Aorta (tissue), 5 donors: ENCODE results near the gene PPT1. TPM values are rescaled to one million over a fixed set of nuclear protein-coding genes. Genes with fewer than 3 reads are reported as not detected.
A peak's percentile ranks its signal among the peaks of the same experiment; 100 is the strongest.

ENCODE experiments used
- ATAC-seq: fragments of 200-7000 bp; cut with Tn5 transposase; one replicate; pipeline ENCODE4 v1.9.1; 2022; ENCODE audit warnings: moderate library complexity; ENCODE audit not compliant: low FRiP score
- DNase-seq, 2 donors: peaks; one replicate each; pipeline ENCODE4 v3.0.0-alpha.2; 2020
- H3K27ac ChIP-seq, 2 donors: one replicate each; pipeline ENCODE4 v1.5.1; 2013; ENCODE audit warnings: low read length in 2 of 2, mild to moderate bottlenecking in 2 of 2, moderate library complexity in 2 of 2, control low read depth in 1 of 2, inconsistent platforms in 1 of 2, low read depth in 1 of 2
- H3K27me3 ChIP-seq, 2 donors: one replicate each; pipeline ENCODE4 v1.6.1; 2013; ENCODE audit warnings: control low read depth in 1 of 2, low read length in 1 of 2, mild to moderate bottlenecking in 1 of 2, moderate library complexity in 1 of 2; ENCODE audit not compliant: insufficient read depth in 2 of 2, control insufficient read depth in 1 of 2
- H3K36me3 ChIP-seq, 2 donors: one replicate each; pipeline ENCODE4 v1.6.1; 2013; ENCODE audit warnings: control low read depth in 1 of 2, low read length in 1 of 2, mild to moderate bottlenecking in 1 of 2; ENCODE audit not compliant: insufficient read depth in 2 of 2, control insufficient read depth in 1 of 2
- H3K4me1 ChIP-seq, 2 donors: one replicate each; pipeline ENCODE4 v1.6.1; 2013; ENCODE audit warnings: low read length in 2 of 2, control low read depth in 1 of 2, mild to moderate bottlenecking in 1 of 2, moderate library complexity in 1 of 2; ENCODE audit not compliant: insufficient read depth in 2 of 2, control insufficient read depth in 1 of 2
- H3K4me3 ChIP-seq, 2 donors: one replicate each; pipeline ENCODE4 v1.5.1; 2013; ENCODE audit warnings: low read length in 2 of 2, control low read depth in 1 of 2, mild to moderate bottlenecking in 1 of 2
- H3K9me3 ChIP-seq: one replicate; pipeline ENCODE4 v1.6.1; 2013; ENCODE audit warnings: mild to moderate bottlenecking, low read length; ENCODE audit not compliant: control insufficient read depth
- WGBS, 2 donors: extraction: QIAGEN DNeasy Blood & Tissue Kit; methylation state at CpG; one replicate each; pipeline ENCODE4 v1.1.7; 2013; 5-methylcytosine and 5-hydroxymethylcytosine counted together
- intact Hi-C, 2 donors: fragments of 100-400 bp; cut with DNase I; formaldehyde crosslinking; loops; one replicate each; pipeline versions ENCODE4 v1.14.2 to v1.15.0; 2022
- polyA plus RNA-seq, 2 donors: library from polyadenylated mRNA; stranded (reverse); fragments of 200-250 nt; gene quantifications; one replicate each; pipeline ENCODE4 v1.2.3, GENCODE V29; 2013
- total RNA-seq, 2 donors: library from RNA; stranded (reverse); fragmentation: NEBNext Ultra II Directional; extraction: Animal tissue kit (Norgen Biotek cat#: 25700); gene quantifications; one replicate each; pipeline ENCODE4 v1.2.1, GENCODE V29; 2021
- donor health status: healthy with polysubstance abuse.
- donor health status: Bipolar disorder and iron deficiency.
- donor health status: DM: no; HTN: no; CAD: no.
- donor health status: DM: no; HTN: no; CAD: no.
- donor health status: DM: yes; HTN: yes; CAD: no.

Gene PPT1
- total and polyA plus RNA-seq, 4 donors: 56.7 to 93.7 (median 82.3) TPM

DNA sequence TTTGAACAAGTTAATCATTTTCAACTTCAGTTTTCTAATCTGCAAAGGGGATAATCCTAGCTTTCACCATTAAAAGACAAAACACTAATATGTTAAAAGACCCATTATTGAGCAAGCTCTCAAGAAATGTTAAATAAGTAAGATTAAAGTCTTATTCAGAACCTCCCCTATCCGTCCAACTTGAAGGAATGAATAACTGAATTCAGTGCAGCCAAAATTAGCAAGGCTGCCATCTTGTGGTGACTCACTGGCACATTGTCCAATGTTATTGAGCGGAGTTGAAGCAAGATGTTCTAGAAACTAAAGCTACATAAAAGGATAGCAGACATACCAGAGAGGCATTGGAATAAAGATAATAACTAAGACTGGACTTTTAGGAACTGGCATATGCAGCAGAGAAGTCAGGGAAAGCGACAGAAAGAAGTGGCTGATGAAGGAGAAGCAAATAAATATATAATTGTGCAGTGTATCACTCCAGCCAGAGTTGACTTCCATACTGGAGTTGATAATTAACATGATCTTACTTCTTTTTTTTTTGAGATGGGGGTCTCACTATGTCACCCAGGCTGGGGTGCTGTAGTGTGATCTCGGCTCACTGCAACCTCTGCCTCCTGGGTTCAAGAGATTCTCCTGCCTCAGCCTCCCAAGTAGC, 64.7 kb downstream of the PPT1 start:
- WGBS, 2 donors: 50 to 53% methylated on average over 4 of the region's 4 CpGs
- intact Hi-C loops: loop anchor here in 1 of 2 donors (2.0 kb wide), 1 partner anchor 216 kb away; no protein-coding TSS in a partner anchor
- Histone ChIP-seq H3K4me1 (no peaks in the 10 kb centered on the region), H3K36me3 (no peaks in the 10 kb centered on the region), H3K27ac (no peak overlapping the region), H3K9me3 (no peaks in the 10 kb centered on the region), H3K27me3 (no peaks in the 10 kb centered on the region), H3K4me3 (no peak overlapping the region)
- DNase-seq (peak; percentile 59 to 62), ATAC-seq (peak; percentile 69)

GRCh38 chr1:40030528-40031135, 66.4 kb downstream of the PPT1 start:
- Histone ChIP-seq H3K9me3 (peaks cover 4% of the 10 kb centered on the region), H3K4me3 (no peak overlapping the region), H3K27me3 (no peaks in the 10 kb centered on the region), H3K36me3 (no peaks in the 10 kb centered on the region), H3K27ac (no peak overlapping the region), H3K4me1 (no peaks in the 10 kb centered on the region)
- ATAC-seq (no peak), DNase-seq (peak in 1 of 2 donors; percentile 24)
- intact Hi-C loops: no loop called here
- 54 to 66% methylated on average over 3 of the region's 3 CpGs for whole genome bisulfite sequencing, 2 donors

GRCh38 chr1:40029608-40030007, 67.4 kb downstream of the PPT1 start:
- ATAC-seq (no peak), DNase-seq (no peak)
- WGBS, 2 donors: 66 to 79% methylated on average over 3 of the region's 3 CpGs
- H3K36me3 ChIP-seq: no peaks in the 10 kb centered on the region
- no peak overlapping the region for H3K27ac ChIP-seq
- intact Hi-C loops: no loop called here
- no peaks in the 10 kb centered on the region for H3K27me3 ChIP-seq
- no peaks in the 10 kb centered on the region for H3K4me1 ChIP-seq
- H3K9me3 ChIP-seq: peaks cover 4% of the 10 kb centered on the region
- no peak overlapping the region for H3K4me3 ChIP-seq

GRCh38 chr1:40027647-40028046, 69.4 kb downstream of the PPT1 start:
- Histone ChIP-seq H3K27me3 (no peaks in the 10 kb centered on the region), H3K4me3 (no peak overlapping the region), H3K4me1 (no peaks in the 10 kb centered on the region), H3K36me3 (no peaks in the 10 kb centered on the region), H3K9me3 (peaks cover 8% of the 10 kb centered on the region), H3K27ac (no peak overlapping the region)
- ATAC-seq (no peak), DNase-seq (no peak)
- intact Hi-C loops: no loop called here

DNA sequence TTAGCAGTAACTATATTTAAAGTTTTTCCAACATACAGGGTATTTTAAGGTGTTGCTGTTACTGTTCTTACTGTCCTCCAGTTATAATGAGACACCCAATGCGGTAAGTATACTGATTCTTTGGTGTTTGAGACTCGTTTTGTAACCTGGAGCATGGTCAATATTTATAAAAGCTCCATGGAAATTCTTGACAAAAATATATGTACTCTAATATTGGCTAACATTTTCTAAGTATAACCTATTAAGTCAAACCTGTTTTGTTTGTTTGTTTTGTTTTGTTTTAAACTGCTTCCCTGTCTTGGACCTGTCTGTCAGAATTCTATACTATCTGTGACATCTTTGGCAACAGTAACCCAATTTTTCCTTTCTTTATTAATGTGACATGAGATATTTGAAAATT, 72.4 kb downstream of the PPT1 start:
- WGBS, 2 donors: 58 to 65% methylated on average over 2 of the region's 2 CpGs

GRCh38 chr1:40023379-40023944, 73.6 kb downstream of the PPT1 start:
- Histone ChIP-seq H3K27ac (no peak overlapping the region), H3K9me3 (peaks cover 8% of the 10 kb centered on the region), H3K36me3 (no peaks in the 10 kb centered on the region), H3K4me3 (no peak overlapping the region), H3K27me3 (no peaks in the 10 kb centered on the region), H3K4me1 (no peaks in the 10 kb centered on the region)
- no peak for ATAC-seq
- intact Hi-C loops: no loop called here
- no peak for DNase-seq
- 76 to 88% methylated on average over 4 of the region's 4 CpGs for WGBS, 2 donors

More for the DNA sequence above, 72.4 kb downstream of the PPT1 start:
- Histone ChIP-seq H3K4me1 (no peaks in the 10 kb centered on the region), H3K27me3 (no peaks in the 10 kb centered on the region), H3K4me3 (no peak overlapping the region), H3K27ac (no peak overlapping the region), H3K9me3 (peaks cover 8% of the 10 kb centered on the region), H3K36me3 (no peaks in the 10 kb centered on the region)
- intact Hi-C loops: no loop called here
- DNase-seq (no peak), ATAC-seq (no peak)

Other genes with a start within 250 kb of the PPT1 start
- 10 to 100 TPM; 15.3 to 17.3 TPM for gene TRIT1, start 213.7 kb downstream of the PPT1 start, total RNA-seq
- gene TRIT1, start 213.7 kb downstream of the PPT1 start, polyA plus RNA-seq: 10 to 100 TPM in 1 of 2 donors, 1 to 10 TPM in 1; 9.4 to 12.3 TPM
- gene MYCL, start 195.3 kb downstream of the PPT1 start, total RNA-seq: 1 to 10 TPM in 1 of 2 donors, under 1 TPM in 1; 0.45 to 1.2 TPM
- gene MYCL, start 195.3 kb downstream of the PPT1 start, polyA plus RNA-seq: under 1 TPM in 1 of 2 donors, not detected in 1; 0.50 TPM
- gene MFSD2A, start 142.1 kb downstream of the PPT1 start, total RNA-seq: 1 to 10 TPM; 1.3 to 1.5 TPM
- 1 to 10 TPM in 1 of 2 donors, under 1 TPM in 1; 0.31 to 3.3 TPM for gene MFSD2A, start 142.1 kb downstream of the PPT1 start, polyA plus RNA-seq
- 100 to 1,000 TPM; 373 to 493 TPM for gene CAP1, start 56.5 kb downstream of the PPT1 start, total RNA-seq
- gene CAP1, start 56.5 kb downstream of the PPT1 start, polyA plus RNA-seq: 100 to 1,000 TPM; 209 to 269 TPM
- 10 to 100 TPM; 20.0 to 25.1 TPM for gene RLF, start 64.1 kb upstream of the PPT1 start, total RNA-seq
- gene RLF, start 64.1 kb upstream of the PPT1 start, polyA plus RNA-seq: 1 to 10 TPM; 3.1 to 5.9 TPM
- gene TMCO2, start 150.7 kb upstream of the PPT1 start, total RNA-seq: not detected
- not detected for gene TMCO2, start 150.7 kb upstream of the PPT1 start, polyA plus RNA-seq
- gene ZMPSTE24, start 161.0 kb upstream of the PPT1 start, total RNA-seq: 10 to 100 TPM; 51.1 to 56.5 TPM
- gene ZMPSTE24, start 161.0 kb upstream of the PPT1 start, polyA plus RNA-seq: 10 to 100 TPM; 27.8 to 28.9 TPM
- gene COL9A2, start 220.0 kb upstream of the PPT1 start, total RNA-seq: 10 to 100 TPM in 1 of 2 donors, 1 to 10 TPM in 1; 8.6 to 16.3 TPM
- 10 to 100 TPM; 10.1 to 27.7 TPM for gene COL9A2, start 220.0 kb upstream of the PPT1 start, polyA plus RNA-seq